CD4-positive, alpha-beta T cell treated with Interleukin-6 at 100 ng/mL for 8 hours (primary cell): ENCODE data around the gene LZTFL1.

ENCODE experiments used
- DNase-seq: peaks from one replicate; pipeline ENCODE4 v3.0.0-alpha.2; 2020; ENCODE audit warnings: mixed read lengths, low spot score

Gene LZTFL1

DNA sequence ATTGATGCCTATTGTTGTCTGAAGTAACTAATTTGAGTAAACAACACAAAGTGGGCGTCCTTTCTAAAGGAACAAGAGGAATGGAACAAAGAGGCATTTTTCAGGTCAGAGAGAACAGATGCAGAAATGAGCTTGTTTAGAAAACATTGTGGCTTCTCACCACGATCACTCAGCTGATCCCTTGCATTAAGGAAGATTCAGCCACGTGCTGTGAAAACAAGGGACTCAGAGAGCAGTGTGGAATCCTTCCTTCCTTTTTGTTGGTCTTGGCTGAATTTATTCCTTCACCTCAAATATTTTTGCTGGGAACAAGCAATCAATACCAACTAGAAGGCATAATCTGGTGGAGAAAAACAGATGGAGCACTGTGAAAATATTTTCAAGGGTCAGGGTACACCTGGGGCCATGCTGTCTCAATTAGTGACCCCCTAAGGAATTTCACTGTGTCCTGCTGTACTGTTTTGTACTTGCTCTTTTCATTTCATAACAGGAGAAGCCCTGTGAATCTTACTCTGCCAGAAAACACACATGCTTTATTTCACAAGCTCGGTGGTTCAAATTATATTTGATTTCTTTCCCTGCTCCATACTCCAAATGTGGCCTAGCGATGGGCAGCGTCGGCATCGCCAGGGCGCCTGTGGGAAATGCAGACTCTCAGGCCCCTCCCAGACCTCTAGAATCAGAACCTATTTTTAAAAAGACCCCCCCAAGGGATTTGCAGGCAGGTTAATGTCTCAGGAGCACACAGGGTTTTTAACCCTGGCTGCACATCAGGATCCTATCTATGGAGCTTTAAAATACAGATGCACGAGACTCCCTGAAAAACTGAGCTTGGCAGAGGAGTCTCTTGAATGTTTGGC is 34.0 kb downstream of the LZTFL1 start:
- DNase-seq, result no peak

DNA sequence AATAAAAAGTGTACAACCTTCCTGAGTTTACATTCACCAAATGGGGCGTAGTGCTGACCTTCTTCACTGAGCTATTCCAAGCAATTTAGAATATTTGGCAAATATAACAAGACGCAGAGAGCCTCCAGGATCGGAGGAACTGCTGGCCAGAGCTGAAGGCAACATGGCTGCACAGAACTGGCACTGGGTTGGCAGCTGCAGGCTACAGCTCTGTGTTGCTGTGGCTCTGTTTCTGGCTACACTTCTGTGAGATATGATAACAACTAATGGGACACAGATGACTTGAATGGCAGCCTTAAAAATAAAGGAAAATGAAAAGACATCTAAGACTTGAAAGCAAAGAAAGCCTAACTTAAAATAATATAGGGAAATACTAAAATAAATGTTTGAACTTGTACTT is 34.8 kb downstream of the LZTFL1 start:
- no peak for DNase-seq

DNA sequence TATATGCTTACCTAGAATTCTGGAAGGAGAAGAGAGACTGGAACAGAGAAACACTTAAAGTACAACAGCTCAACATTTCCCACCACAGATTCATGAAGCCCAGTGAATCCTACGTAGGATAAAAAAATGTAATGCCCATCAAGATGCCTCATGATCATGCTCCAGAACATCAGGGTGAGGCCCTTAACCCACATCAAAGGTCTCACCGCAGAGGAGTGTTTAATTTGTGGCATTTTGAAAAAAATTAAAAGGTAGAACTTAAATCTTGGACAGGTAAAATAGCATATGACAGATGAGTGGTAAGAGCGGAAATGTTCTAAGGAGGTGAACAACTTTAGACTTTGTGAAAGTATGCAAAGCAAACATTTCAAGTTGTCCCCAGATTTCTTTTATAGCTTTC is 35.8 kb downstream of the LZTFL1 start:
- DNase-seq, result no peak

DNA sequence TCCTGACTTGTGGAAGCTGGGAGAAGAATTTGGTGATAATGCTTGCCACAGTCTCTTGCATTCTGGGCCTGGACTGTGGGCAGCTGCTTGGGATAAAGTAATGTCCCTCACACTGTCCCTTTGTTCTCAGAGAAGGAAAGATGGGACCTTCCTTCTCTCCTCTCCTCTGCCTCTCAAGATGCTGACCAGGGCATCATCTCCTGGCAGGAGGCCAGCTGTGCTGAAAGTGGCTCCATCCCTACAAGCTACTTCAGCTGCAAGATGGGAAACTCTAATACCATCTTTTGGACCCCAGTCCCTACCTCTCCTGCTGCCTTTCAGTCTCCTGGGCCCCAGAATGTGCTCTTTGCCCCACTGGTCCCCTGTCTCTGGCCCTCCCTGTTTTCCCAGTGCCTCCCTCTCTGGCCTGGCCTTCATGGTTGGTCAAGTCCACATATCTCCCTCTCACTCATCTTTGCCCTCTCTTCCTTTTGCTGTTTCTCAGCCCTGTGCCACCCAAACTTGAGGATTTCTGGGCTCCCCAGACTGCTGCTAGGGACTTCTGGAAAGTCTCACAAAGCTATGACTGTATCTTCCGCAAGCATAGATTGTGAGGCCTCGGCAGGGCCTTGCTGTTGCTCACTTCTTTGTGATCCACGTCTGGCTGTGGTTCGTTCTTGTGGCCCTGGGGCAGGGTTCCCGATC is 38.5 kb downstream of the LZTFL1 start:
- no peak for DNase-seq

DNA sequence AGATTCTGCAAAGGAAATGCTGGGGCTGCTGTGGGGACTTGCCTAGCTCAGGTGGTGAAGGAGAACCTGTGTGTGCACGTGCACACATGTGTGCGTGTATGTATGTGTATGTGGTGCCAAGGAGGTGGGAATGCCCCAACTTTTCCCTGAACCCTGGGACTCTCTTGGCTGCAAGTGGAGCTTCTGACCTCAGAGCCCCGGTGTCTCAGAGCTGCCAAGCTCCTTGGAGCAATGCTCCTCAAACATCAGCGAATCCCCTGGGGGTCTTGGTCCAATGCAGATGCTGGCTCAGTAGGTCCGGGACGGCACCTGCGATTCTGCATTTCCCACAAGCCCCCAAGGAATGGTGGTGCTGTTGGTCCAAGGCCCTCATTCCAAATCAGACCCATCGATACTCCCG is 39.8 kb downstream of the LZTFL1 start:
- DNase-seq, result no peak

DNA sequence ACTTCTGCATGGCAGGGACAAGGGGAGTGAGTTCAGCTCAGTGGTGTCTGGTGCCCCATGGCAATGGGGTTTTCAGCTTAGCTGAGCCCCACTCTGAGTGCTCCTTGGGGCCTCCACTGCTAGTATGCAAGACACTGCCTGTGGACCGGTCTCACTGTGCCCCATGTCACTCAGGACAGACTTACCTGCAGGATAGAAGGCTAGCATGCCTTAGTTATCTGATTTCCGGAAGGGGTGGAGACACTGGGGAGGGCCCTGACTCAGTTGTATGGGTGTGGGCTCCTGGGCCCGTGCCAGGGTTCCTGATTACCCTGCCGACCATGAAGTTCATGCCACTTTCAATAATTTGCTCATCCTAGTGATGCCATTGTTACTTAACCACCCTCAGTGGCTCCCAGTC is 41.3 kb downstream of the LZTFL1 start:
- no peak for DNase-seq

DNA sequence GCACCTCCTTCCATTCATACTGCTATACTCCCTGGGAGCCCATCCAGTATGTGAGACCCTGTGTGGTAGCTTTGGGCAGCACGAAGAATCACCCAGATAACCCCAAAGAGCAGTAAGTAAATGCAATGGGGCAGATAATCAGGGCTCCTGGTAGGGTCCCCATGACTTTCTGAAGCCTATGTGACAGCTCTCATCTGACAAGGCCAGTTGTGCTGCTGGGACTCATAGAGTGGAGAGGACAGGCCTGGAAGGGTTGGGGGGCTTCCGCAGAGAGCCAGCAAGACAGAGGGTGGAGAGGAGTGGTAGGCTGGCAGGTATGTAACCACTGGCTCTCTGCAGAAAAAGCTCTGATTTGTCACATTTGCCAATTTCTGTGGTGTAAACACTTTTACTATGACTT is 42.3 kb downstream of the LZTFL1 start:
- DNase-seq, result no peak

DNA sequence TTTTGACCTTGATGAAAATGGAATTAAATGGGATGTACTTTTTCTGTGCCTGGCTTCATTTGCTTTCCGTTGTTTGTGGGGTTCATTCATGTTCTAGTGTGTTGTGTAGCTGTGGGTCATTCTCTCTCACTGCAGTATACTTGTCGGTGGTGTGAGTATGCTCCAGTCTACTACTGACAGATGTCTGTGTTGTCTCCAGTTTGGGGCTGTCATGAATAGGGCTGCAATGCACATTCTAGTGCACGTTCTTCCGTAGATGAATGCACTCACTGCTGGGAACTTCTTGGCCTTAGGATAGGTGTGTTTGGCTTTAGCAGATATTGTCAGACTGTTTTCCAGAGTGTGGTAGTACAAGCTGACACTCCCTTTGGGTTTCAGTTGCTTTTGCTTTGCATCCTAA is 43.9 kb downstream of the LZTFL1 start:
- DNase-seq, result no peak

DNA sequence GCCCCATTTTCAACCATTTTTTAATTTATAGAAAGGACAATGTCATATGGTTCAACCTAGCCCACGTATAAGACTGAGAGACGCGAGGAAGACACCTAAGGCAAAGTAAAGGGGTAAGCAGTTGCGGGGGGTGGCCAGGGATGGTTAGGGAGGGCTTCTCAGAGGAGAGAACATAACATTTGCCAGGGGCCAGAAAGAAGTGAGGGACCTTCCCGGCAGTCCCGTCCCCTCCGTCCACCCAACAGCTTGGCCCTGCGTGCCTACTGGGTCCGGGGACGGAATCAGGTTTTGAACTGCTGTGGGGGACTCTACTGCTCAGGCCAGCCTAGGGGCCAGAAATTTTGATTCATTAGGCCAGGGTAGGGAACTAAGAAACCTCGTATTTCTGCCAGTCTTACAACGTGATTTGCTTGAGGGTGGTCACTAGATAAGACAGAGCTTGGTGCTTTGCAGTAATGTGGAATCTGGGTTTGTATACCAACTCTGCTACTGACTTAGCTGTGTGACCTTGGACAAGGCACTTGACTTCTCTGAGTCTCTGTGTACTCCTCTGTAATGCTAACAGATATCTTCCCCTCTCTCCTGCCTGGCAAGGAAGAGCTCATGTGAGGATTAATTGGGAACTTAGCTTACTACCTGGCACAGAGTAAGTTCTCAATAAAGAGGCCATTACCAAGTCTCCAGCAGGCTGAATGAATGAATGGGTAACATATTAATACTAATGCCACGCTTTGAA is 44.8 kb downstream of the LZTFL1 start:
- DNase-seq, result no peak

DNA sequence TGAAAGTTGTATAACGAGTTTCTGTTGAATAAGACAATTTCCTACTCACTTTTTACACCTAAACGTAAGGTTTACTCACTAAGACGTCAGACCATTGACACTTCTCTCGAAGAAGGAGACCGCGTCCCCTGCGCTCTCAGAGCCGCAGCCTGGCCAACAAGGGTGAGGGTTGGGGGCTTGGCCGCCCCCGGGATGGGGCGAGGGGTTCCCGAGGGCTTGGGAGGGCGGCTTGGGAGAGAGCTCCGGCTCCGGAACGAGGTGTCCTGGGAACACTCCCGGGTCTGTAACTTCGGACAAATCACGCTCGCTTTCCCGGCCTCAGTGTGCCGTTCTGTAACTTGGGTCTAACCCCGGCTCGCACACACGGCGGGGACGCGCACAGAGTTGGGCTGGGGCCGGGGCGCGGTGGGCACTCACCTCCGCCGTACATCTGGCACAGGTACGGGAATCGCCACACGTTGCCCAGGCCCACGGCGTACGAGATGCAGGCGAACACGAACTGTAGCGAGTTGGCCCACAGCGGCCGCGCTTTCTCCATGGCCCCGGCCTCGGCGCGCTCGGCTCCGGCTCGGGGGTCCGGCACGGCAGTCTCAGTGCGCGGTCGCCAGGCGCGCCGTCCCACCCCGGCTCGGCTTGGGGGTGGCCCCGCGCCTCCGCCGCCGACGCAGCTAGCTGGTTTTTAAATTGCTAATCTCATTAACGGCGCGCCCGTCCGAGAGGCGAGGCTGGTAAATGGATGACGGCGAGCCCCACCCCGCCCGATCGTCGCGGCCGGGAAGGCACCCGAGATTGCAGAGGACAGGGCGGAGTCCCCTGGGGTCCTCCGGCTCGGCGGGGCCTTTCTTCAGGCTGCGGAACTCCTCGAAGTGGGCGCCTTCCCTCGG is 45.8 kb downstream of the LZTFL1 start, which contains the start of gene SLC6A20:
Gene SLC6A20 (minus strand): TSS at position 655 of the 884 bp plus-strand sequence. CDS start 117 bp downstream, at position 538.
- DNase-seq, result no peak

DNA sequence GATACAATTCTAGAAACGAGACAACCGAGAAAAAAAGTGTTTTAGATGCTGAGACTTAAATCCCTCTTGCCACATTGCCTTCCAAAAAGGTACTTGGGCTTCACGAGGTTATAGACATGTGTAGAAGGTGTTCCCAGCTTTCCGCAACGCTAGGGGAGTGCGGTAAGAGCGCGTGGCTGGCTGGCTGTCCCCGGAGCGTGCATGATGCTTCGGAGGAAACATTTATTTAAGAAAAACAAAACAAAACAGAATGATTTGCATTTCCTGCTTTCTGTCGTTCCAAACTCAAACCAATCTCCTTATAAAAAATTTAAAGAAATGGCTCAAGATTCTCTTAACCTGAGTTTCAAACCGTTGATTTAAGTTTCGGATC is 46.4 kb downstream of the LZTFL1 start:
- no peak for DNase-seq

DNA sequence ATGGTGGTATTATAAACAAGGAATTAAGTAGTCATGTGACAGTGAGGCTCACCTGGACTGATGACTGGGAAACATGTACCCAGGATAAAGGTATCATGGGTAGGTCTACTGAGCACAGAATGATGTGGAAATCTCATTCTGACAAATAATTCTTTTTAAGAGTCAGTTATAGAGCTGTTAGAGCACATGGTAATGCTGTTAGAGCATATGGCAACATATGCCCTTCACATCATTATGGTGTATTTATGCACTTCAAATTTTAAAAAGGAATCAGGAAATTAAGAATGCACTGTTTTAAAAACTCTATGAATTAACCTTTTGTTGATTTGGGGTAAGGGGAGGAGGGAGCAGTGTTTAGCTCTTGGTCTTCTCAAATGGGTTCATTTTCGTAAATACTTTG is 47.3 kb downstream of the LZTFL1 start:
- no peak for DNase-seq

DNA sequence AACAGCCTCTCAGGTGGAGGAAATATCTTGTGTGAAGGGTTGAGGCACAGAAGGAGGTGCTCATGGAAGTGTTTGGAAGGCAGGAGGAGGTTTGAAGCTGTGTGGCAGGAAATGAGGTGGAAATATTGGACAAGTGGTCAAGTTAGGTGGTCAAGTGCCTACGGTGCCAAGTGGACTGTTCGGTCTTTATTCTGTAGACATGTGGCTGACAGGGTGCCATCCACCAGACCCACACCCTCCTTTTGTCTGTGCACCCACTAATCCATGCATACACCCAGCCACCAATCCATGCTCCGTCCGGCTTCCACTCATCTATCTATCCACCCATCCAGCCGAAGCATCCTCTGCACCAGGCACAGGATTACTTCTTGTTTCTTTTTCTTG is 47.8 kb downstream of the LZTFL1 start:
- no peak for DNase-seq

DNA sequence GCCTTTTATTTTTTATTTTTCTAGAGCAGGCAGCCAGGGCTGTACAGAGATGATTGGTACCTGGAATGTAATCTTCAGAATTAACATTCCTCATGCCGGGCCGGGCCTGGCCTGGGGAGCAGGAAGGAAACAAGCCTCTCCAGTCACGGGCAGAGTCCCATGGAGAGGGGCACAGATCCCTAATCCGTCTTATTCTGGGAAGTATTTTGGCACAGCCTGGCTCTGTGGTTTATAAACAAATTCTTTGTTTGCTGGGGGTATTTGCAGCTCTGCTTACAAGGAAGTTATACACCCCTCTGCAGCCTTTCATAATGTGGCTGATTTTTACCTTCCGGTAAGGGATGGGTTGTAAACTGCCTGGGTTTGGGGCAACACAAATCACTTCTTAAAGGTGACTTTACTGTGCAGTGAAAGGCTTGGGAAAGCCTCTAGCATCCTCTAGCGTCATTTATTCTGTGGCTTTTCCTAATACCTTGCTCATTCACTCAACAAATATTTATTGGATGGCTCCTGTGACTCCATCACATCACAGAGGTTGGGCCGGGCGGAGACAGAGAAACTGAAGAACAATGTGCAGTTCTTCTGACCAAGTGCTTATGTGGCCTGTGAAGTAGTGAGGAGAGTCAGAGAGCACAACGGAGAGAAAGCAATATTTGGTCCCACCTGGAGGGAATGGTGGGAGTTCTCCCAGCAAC is 48.3 kb downstream of the LZTFL1 start:
- DNase-seq, result no peak

DNA sequence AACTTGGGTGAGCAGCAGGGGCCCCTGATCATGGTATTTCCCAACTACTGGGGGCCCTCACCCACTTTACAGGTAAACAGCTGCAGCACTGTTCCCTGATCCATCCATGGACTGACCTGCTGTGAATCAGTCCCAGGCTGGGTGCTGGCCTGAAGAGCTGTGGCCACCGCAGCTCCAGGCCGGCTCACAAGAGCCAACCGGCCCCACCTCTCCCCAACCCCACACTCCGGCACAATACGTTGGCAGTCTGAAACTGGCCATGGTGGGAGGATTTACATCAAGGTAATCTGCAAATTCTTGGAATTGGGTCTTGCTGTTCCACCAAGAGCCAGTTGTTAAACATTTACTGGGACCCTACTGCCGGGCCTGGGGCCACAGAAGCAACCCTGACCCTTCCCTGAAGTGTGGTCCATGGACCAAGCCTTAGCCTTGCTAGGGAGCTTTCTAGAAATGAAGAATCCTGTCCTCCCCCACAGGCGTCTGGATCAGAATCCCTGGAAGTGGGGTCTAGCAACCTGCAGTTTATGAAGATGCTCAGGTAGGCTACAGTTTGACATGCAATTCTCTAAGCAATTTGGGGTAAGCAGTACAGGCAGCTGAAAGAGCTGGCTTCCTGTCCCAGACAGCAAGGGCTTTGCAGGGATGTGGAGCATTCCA is 49.3 kb downstream of the LZTFL1 start:
- DNase-seq, result no peak

DNA sequence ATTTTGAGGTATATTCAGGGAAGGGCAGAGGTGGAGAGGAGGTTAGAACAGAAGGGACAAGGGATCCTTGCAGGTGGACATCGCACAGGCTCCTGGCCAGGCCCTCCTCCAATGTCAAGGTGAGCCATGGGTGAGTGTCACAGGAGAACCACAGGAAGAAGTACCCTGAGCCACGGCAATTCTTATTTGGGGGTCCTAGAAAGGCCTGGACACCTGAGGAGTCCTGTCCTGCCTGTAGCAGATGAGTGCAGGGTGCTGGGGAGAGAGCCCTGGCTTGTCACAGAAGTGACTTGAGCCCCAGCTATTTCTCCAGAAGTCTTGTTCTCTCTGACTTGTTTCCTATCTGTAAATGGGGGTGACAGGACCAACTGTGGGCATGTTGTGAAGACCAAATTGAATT is 49.9 kb downstream of the LZTFL1 start:
- DNase-seq, result no peak

DNA sequence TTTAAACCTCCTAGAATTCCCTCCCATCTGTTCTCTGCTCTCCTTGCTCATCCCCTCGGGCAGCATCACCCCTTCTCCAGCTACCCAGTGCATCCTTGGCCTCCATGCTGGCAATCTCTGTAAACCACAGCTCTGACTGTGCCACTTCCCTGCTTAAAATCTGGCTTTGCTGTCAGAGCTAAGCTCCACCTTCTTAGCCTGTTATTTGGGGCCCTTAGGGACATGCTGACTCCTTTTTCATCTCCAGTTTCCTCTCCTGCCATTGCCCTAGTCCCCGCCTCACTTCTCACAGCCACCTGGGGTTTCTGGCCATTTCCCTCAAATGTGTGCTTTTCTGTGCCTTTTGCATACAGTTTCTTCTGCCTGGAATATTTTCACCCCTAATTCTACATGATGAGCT is 51.3 kb downstream of the LZTFL1 start:
- DNase-seq, result no peak

DNA sequence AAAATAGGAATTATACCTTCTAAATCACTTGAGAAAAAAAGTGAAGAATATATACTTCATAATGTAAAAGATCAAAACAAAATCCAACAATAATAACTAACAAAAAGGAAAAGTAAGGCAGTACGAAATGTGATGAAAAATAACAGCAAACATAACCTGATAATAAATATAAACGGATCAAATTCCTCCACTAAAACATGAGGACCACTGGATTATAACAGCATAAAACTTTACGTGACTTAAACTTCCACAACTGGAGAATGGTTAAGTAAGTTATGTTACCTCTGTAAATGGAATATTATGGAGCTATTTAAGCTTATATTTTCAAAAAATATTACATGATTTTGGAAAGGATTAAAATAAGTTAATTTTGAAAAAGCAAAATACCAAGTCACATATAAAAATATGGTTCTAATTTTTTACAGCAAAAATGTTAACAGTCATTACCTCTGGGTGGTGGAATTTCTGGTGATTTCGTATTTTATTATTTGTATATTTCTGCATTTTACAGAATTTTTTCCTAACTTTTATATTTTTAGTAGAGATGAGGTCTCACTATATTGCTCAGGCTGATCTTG is 52.6 kb downstream of the LZTFL1 start:
- no peak for DNase-seq

DNA sequence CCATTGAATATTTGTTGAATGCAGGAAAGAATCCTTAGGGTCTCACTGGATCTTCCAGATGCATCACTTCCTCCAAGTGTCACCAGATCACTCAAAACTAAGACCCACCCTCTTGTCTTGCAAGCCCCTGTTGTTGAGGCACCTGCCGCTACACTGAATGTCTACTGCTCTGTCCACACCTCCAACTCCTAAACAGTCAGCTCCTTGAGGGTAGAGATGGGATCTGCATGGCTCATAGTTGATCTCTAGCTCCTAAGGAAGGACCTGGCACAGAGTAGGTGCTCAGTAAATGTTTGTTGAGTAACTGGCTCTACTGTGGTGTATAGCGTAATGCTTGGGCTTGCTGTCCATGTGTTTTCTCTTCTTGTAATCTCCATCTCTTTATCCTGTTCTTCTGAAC is 54.4 kb downstream of the LZTFL1 start:
- DNase-seq, result no peak

DNA sequence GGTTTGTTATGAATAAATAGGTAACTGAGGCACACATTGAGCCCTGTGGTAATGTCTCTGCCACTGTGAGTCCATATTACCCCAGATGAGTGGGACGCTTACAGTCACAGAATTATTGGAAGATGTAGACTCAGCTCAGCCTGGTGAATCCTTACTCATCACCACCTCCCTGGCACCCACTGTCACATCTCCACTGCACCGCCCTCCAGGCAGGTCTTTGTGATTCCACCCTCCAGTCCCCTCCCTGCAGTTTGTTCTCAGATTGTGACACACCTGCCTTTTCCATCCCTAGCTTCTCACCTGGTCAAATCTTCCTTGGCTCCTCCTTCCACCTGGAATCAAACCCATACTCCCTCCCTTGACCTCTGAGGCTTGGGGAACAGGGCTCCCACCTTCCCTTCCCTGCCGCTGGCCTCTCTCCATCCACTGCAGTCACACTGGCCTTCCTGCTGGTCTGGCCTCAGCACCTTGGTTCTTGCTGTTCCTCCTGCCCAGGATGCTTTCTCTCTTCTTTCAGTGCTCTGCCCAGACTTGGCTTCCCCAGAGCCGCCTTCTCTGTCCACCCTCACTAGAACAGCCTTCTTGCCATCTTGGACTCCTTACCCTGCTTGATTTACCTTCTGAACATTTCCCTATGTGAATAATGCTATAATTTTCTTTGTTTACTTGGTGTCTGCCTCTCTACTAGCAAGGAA is 55.0 kb downstream of the LZTFL1 start:
- no peak for DNase-seq
